Islet of Langerhans (tissue), 1 donor: Measurements from ENCODE around the gene MYBPH.

Source experiments
- FAIRE-seq: peaks from one replicate; lab custom pipeline; 2011; peaks lifted over from hg19 to GRCh38; lab: Jason Lieb, UNC

MYBPH gene

DNA sequence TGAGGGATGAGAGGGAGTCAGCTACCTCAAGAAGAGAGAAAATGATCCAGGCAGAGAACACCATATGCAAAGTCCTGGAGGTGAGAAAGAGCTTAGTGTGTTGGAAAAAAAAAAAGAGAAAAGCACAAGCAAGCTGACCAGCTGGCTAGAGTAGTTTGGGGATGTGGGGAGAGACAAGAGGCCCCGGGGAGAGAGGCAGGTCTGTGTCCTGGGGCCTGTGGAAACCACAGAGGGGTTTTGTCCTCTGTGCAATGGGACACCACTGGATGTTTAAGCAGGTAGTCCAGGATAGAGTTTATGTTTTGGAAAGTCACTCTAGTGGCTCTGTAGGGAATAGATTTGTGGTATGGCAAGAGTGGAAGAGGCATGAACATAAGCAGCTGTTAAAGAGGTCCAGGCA lies 25.3 kb upstream of the MYBPH start:
- no peak for FAIRE-seq

DNA sequence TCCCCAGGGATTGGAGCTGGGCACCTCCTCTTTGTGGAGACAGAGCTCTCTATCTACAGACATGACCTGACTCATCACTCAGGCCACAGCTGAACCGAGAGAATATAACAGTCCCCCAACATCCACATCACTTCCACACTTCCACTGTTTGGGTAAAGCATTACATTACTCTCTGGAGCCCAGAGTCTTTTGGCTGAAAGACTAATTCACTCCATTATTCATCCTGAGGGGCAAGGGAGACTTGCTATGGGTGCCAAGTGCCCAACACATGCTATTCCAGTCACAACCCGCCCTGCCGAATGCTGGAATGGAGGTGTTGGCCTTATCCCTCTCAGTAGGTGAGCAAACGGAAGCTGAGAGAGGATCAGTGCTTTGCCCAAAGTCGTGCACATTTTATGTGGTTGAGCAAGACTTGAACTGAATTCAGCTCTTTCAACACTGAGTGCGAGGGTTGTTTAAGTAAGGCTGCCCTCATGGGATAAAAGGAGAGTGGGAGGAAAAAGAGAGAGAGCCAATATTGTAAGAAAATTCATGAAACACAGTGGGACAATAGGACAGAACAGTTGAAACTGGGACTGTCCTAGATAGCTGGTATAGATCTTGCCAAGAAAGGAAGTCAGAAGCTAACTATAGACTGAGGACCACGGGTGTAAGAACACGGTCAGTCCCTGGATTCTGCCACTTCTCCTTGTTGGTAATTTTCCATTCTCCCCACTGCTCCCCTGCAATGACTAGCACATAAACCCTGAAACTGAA lies 24.4 kb upstream of the MYBPH start:
- FAIRE-seq, result no peak

DNA sequence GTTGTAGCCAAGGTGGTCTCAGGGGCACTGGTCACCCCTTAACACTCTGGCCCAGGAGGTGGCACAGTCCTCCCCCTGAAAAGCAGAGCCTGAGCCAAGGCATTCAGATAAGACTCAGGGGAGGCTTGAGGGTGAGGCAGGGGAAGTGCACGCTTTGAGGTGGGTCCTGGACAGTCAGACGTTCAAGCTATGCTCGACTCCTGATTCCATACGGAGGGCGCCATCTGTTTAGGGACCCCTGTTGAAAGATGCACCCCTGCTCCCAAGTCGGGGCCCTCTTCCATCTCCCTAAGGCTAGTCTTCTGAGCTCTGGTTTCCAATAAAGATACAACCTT lies 23.8 kb upstream of the MYBPH start:
- FAIRE-seq, result no peak

DNA sequence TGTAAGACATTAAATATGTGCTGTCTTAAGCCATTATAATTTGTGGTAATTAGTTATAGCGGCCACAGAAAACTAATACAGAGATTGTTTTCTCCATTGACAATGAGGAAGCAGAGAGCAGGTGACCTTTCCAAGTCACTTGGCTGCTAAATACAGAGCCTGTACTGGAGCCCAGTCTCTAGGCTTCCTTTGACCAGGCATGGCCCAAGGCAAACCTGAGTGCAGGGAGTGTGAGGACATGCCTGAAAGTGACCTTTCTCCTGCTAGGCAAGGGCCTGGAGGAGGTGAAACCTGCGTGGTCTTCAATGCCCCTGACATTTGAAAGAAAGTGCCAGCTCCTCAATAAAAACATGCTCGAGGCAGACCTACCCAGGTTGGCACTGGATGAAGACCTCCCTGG lies 23.4 kb upstream of the MYBPH start:
- FAIRE-seq, result no peak

DNA sequence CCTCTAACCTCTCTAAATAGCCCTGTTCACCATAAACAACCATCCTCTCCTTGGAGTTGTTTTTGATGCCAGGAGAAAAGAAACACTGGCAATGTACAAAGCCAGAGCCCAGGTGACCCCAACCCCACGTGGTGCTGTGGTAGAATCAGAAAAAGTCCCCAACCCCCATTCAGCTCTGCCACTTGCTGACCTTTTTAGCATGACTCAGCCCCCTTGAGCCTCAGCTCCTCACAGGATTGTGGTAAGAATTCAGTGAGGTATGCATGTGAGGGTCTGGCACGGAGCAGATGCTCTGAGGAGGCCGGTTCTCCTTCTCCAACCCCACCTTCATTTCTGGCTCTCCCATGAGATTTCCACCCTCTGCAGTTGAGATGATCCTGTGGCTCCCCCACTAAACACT lies 22.0 kb upstream of the MYBPH start:
- FAIRE-seq, result no peak

DNA sequence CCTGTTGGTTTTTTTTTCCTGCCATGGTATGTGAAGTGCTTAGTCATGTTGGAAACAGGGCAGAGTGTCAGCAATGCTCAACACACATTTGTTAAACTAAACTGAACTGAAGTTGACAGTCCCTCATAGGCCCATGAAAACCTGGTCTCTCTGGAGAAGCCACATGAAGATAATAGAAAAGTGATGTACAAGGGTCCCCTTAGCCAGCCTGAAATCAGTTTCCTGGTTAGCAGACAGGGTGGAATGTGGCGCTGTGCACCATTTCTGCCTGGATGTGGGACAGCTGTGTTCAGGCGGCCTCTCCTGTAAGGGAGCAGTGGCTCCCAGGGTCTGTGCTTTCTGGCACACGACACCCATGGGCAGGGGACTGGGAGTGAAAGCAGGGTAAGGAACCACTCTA lies 20.7 kb upstream of the MYBPH start:
- FAIRE-seq, result no peak

DNA sequence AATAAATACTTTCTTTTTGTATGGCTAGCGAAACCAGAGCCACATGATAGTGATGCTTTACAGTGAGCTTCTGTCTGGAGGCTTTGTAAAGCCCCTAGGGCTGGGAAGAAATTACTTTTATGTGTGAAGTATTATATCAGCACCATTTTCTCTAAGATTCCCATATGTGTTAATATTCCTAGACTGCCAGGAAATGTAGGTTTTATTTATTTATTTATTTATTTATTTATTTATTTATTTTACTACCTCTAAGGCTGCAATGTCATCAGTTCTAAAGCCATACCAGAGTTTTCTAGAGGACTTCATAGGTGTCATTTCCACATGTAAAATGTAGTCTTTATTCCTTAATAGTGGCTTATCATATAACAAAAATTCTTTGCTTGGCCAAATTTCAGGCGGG lies 15.3 kb upstream of the MYBPH start:
- no peak for FAIRE-seq

DNA sequence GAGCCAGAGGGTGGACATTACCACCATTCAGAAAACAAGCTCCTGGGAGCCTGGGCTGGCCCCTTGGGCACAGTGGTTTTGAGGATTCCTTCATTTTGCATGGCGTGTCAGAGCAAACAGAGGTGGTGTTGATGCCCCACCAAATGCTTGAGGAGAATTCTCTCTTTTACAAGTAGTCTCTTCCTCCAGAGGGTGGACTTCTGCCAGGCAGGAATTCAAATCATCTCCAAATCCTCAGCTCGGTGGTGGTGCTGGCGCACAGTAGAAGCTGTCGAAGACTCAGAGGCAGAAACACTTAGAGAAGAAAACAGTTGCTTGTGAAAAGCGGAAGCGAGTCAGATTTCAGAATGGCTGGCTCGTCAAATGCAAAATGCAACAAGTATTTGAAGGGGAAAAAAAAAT lies 14.3 kb upstream of the MYBPH start:
- no peak for FAIRE-seq

DNA sequence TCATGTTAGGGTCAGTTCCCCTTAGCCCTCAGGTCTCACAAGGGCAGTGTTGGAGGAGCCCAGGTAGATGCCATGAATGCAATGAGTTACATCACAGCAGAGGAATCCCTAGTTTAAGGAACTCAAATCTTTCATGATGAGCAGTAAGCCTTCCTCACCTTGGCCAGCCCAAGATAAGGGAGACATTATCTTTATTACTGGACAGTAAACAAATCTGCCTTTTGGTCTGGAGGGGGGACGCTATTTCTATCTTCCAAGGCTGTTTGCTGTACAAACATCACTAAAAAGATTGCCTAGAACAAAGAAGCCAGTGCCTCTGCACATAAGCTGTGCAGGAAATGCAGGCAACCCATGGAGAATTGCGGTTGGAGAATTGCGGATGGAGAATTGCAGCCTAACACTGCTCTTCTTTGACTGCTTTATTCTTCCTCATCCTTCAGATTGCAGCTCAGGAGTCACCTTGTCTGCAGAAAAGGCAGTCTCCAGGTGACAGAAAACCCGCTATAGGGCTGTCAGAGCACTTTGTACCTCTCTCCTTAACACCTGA lies 13.1 kb upstream of the MYBPH start:
- FAIRE-seq, result no peak

DNA sequence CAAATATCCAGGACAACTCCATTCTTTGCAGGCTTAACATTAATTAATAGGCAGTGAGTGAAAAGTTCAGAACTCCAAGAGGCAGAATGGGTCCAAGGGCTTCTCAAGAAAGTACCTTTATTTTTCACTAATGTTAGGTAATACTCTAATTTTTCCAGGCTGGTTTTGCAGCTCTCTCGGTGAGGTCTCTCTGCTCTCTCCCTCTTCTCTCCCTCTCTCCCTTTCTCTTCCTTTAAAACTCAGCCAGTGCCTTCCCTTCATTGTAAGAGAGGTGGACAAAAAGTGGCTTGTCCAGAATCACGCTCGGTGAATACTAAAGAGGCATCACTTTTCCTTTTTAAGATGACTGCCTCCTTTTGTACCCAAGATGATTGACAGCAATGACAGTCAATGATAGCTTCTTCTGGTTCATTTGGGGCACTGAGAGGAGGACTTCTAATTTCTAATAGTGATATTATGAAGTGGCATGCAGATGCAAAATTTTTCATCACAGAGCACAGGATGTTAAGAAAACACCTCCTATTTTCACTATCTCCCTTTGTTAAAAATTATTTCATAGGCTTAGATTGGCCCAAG lies 12.2 kb upstream of the MYBPH start:
- FAIRE-seq, result no peak

DNA sequence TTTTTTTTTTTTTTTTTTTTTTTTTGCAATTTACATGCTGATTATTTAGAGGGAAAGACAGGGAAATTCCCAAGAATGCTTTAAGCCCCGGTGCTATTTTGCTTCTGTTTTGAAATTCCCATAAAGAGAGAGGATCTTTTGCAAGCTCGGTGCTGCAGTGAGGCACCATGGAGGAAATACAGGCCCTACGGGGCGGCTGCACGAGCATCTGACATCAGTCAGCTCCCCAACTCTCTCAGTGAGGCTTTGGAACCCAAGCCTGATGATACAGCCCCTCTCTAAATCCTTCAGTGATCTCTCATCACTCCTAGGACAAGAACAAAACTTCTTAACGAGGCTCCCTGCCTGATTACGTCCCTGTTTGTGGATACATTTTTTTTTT lies 11.7 kb upstream of the MYBPH start:
- FAIRE-seq, result no peak

DNA sequence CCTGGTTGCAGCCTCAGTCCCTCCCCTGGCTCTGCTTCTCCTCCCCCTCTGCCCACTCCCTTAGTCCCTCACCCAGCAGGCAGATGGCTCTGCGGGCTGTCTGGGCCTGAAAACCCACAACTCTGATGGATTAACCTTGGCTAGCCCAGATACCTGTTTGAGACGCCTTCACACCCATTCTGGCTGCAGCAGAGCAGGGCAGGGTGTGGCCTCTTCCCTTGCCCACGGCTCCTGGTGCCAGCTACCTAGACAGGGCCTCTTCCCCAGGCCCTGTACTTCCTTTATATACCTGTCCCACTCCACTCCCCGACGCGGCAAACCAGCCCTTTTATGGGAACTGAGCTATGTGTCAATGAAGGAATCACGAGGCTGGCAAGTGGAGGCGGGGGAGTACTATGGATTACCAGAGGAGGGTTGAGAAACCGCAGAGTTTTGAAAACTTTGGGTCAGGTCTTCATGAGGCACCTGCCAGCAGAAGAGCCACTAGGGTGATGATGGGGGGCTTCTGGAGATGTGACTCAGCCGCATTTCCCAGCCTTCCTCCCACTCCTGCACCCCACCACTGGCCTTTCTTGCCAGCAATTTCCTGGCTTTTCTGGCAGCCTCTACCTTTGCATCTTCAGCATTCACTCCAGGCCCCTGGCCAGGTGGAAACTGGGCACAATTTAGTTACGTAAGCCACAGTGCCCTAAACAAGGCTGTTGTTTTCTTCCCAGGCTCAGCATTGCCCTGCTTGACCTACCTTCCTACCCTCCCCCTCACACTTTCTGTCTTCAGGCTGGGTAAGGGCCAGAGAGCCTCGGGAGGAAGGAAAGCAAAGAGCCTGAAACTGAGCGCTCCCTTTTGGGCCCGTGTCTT lies 11.0 kb upstream of the MYBPH start, which contains the start of gene CHI3L1:
TSS of gene CHI3L1 (minus strand) at position 259 of the 858 bp plus-strand sequence. CDS start at position 178, 81 bp downstream.
- no peak for FAIRE-seq

DNA sequence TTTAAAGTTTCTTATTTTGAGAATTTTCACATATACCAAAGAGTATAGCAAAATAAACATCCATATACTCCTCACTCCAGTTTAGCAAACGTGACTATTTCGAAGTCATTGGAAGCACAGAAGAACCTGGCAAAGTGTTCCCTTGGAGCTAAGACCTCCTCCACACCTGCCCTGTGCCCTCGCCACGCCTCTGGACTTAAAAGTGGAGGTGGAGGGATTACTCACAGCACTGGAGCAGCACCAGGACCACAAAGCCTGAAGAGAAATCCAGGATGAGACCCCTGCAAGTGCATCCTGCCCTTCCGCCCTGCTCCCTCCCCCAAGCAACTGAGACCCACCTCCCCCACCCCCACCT lies 10.4 kb upstream of the MYBPH start:
- no peak for FAIRE-seq

DNA sequence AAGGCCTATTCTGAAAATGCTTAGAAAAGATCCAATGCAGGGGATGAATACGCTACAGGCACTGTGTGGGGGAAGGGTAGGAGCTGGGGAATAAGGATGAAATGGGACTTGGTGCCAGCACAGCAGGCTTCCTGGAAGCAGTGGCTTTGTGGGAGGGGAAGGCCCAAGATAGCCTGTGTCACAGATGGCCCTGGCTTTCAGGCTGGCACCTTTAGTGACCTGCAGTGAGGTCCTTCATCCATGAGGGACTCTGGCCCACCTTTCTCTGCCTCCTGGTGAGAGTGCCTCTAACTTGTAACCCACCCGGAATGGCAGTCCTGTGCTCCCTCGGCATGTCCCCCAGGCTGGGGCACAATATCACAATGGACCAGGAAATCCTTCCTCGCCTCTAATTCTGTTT lies 10.0 kb upstream of the MYBPH start:
- FAIRE-seq, result no peak

DNA sequence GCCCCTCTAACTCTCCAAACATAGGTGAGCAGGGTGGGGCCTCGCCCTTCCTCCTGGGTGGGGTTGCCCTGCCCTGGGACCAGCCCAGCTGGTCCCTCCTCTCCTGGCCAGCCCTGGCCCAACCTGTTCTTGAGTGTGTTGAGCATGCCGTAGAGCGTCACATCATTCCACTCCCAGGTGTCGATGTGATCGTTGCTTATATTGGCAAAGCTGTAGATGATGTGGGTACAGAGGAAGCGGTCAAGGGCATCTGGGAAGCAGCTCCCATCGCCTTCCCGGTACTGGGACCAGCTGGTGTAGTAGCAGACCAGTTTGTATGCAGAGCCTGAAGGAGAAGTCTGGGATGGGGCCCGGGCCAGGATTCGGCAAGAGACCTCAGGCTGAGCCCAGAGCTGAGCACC lies 9.4 kb upstream of the MYBPH start:
- FAIRE-seq, result no peak

DNA sequence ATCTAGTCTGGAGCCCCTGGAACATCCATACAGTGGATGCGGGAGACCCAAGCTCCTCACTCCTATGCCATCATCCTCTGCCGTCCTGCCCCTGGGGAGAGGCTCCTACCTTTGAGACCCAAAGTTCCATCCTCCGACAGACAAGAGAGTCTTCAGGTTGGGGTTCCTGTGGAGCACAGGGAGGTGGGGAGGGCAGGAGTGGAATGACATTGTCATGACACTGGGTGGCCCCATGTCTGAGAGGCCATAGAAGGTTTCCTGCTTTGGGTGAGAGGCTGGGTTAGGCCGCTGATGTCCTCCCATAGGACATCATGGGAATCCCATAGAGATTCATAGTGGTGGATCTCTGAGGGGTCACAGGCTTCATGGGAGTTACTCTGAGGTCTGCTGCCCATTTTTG lies 8.8 kb upstream of the MYBPH start:
- FAIRE-seq, result no peak

DNA sequence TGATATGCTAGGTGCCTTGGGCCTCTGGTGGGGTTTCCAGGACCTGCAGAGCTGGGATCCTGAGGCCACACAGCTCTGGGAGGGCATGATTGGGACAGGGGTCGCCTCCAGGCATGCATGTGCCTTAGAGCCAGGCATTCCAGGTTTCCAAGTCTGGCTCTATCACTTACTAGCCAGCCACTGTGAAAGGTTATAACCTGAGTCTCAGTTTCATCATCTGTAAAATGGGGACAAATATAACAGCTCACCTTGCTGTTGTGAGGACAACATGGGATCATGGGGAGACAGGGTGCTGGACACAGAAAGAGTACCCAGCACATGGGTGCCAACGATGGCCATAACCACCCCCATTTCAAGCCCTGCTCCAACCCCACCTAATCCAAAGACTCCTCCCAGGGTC lies 8.2 kb upstream of the MYBPH start:
- no peak for FAIRE-seq

DNA sequence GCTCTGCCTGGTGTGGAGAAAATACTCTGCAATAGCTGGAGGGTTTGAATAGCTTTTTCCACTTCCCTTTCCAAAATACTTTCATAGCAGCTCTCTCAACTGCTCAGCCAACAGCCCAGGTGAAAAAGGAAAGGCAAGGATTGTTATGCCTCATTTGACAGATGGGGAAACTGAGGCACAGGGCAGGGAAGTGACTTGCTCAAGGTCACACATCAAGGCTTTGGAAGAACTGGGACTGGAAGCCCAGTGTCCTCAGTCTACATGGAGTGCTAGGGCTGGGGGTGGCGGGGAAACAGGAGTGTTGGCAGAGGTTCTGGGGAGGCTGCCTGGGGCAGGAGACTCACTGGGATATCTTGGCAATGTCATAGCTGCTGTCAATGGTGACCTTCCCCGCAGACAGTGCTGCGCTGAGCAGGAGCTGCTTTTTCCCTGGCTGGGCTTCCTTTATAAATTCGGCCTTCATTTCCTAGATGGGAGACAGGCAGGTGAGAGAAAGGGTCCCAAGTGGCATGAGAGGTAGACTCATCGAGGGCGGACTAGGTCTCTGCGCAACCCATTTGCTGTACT lies 6.8 kb upstream of the MYBPH start:
- no peak for FAIRE-seq

DNA sequence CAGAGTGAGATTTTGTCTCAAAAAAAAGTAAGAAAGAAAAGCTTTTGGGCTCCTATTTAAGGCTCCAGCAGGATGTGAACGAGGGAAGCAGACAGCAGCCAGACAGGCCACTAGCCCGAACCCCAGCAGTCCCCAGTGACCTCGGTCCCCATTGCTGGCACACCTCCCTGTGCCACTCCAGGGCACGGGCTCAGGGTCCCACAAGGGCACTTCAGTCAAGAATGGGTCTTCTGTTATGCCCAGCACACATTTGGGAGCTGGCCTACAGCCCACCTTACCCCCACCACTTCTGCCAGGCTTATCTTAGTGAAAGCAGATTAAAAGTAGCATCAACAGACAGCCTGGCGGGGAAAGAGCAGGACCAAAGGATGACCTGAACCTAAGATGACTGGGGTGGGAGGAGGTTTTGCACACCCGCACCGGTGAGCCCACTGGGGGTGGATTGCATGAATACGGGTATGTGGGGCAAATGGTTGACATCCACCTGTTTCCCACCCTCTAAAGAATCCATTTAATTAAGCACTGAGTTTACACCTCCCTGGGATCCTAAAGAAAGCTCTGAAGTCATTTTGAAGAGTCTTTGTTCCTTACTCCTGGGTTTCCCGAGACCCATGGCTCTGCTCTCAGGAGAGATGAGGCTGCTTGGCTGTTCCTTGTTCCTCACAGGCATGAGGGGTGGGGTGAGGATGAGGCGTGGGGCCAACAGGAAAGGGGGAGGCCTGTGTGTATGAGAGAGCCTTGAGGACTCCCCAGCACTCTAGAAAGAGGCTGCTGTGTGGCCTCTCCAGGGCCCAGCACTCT lies 6.2 kb upstream of the MYBPH start:
- no peak for FAIRE-seq

DNA sequence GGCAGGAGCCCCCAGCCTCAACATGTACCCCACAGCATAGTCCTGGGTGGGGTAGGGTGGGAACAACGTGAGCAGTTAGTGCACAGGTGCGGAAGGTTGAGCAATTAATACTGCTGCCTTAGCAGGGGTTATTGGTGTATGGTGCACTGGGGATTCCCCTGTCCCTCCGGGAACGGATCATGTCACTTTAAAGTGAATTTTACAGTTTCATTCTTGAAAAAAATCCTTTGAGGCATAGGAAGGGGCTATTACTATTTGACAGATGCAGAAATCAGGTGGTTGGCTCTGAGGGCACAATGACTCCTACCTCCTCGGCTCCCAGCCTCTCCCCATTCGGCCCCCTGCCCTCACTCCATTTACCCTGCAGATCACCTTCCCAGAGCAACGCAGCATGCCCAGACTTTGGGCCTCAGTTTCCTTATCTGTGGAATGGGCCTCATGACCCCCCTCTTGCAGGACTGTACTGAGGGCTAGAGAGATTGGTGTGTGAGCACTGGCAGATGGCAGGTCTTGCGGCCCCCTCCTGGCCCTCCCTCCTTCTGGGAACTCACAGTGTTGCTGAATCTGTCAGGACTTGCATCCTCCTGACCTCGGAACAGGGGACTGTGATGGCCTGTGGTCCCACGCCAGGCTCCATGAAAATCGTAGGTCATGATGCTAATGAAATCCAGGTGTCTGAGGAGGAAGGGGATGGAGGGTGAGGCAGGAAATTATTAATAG lies 5.1 kb upstream of the MYBPH start:
- FAIRE-seq, result no peak

DNA sequence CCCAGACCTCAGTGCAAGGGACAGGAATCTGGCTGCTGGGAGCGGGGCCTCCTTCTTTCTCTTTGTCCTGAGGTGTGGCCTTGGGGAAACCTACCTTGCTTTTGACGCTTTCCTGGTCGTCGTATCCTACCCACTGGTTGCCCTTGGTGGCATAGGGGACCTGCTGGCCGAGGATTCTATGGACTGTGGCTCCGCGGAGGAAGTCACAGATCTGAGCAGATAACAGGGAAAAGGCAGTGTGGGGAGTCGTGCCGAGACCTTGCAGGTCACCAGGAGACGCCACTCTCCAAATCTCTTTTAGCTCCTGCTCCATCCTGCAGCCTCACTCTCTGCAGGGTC lies 4.0 kb upstream of the MYBPH start:
- FAIRE-seq, result no peak
